A673 (cell line): ENCODE data around the gene HIGD1A. TPM values are rescaled to one million over a fixed set of nuclear protein-coding genes. Genes with fewer than 3 reads are reported as not detected.

Experiments
- BruUV-seq: library from RNA; stranded (reverse); fragments of 400-500 nt; replicated peaks from 2 replicates; lab custom pipeline; 2021; lab: Mats Ljungman, UMichigan
- CTCF ChIA-PET: fragments of 300-600 bp; sonication (Branson Sonifier 250); formaldehyde crosslinking; loops from one replicate; lab custom pipeline; 2022; ENCODE audit warnings: antibody characterized with exemption; lab: Charles Lee
- POLR2A ChIA-PET: fragments of 300-600 bp; sonication (Branson Sonifier 250); formaldehyde crosslinking; loops from one replicate; lab custom pipeline; 2022; ENCODE audit warnings: antibody characterized with exemption; ENCODE audit not compliant: low non-redundant PET; lab: Charles Lee
- DNase-seq: peaks from one replicate; pipeline ENCODE4 v3.0.0-alpha.2; 2015; ENCODE audit warnings: low spot score
- H3K27ac ChIP-seq: fragments of 200-600 bp; sonication (generic); 2 replicates; pipeline ENCODE4 v1.5.1; 2016; ENCODE audit warnings: mixed run types, low read depth, mild to moderate bottlenecking, mixed read lengths, antibody characterized with exemption, low read length; ENCODE audit not compliant: poor library complexity, severe bottlenecking
- H3K27me3 ChIP-seq: fragments of 200-600 bp; sonication (generic); replicated peaks from 2 replicates; pipeline ENCODE4 v1.6.1; 2017; ENCODE audit warnings: mixed run types, low read depth, mild to moderate bottlenecking, mixed read lengths, antibody characterized with exemption, low read length; ENCODE audit not compliant: insufficient read depth, poor library complexity
- H3K36me3 ChIP-seq: fragments of 200-600 bp; sonication (generic); 2 replicates; pipeline ENCODE4 v1.6.1; 2016; ENCODE audit warnings: mixed run types, mild to moderate bottlenecking, mixed read lengths, antibody characterized with exemption, low read length; ENCODE audit not compliant: insufficient read depth, poor library complexity, severe bottlenecking
- H3K4me1 ChIP-seq: fragments of 200-600 bp; sonication (generic); 2 replicates; pipeline ENCODE4 v1.6.1; 2017; ENCODE audit warnings: mixed run types, mild to moderate bottlenecking, mixed read lengths, antibody characterized with exemption, low read length; ENCODE audit not compliant: insufficient read depth, poor library complexity, severe bottlenecking
- H3K4me3 ChIP-seq: fragments of 200-600 bp; sonication (generic); 2 replicates; pipeline ENCODE4 v1.5.1; 2016; ENCODE audit warnings: low read depth, mixed run types, mild to moderate bottlenecking, mixed read lengths, low read length; ENCODE audit not compliant: poor library complexity, severe bottlenecking
- H3K9me3 ChIP-seq: fragments of 200-600 bp; sonication (generic); 2 replicates; pipeline ENCODE4 v1.6.1; 2016; ENCODE audit warnings: mixed run types, low read depth, mild to moderate bottlenecking, mixed read lengths, antibody characterized with exemption, low read length; ENCODE audit not compliant: poor library complexity, severe bottlenecking
- EZH2 ChIP-seq: fragments of 200-600 bp; sonication (generic); IDR thresholded peaks from 2 replicates; pipeline ENCODE4 v1.6.1; 2017; ENCODE audit warnings: borderline replicate concordance, low read depth, mild to moderate bottlenecking, mixed read lengths, antibody characterized with exemption, low read length; ENCODE audit not compliant: poor library complexity, severe bottlenecking
- intact Hi-C: fragments of 100-400 bp; cut with micrococcal nuclease; formaldehyde crosslinking; loops from one replicate; pipeline ENCODE4 v1.10.0; 2022; ENCODE audit not compliant: unreplicated experiment
- total RNA-seq: library from RNA; stranded (reverse); gene quantifications from 2 replicates; pipeline ENCODE4 v1.2.3, GENCODE V29; 2021
- TF ChIP-seq, protein P1 (sequence below): fragments of 300-800, 200-600 bp; sonication (generic); conservative IDR thresholded peaks from 2 replicates; pipeline ENCODE4 v1.5.1; 2017; ENCODE audit warnings: low read depth, mild to moderate bottlenecking, antibody characterized with exemption, low read length, moderate library complexity, mixed read lengths

HIGD1A gene
- total RNA-seq, 1 experiment from 2014 or later, result 50.6 TPM

DNA sequence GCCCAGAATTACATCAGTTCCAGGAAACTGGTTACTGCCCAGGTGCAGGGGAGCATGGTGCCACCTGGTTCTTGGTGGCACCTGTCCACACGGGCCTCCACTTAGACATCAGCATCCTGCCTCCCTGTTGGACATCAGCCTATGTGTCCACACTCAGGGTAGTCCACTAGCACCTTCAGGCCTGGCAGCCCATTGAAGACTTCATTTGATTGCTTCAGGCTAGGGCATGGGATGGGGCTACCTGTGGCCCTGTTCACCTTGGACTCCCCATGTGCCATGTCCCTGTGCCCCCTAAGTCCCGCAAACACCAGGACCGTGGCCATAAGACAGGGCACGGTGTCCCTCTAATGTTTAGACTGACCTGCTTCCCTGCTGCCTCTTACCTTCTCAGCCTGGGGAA lies 40.5 kb upstream of the HIGD1A start:
- Histone ChIP-seq H3K9me3 (no peaks in the 10 kb centered on the region), H3K27me3 (no peaks in the 10 kb centered on the region), H3K4me1 (no peaks in the 10 kb centered on the region), H3K4me3 (no peak overlapping the region), H3K27ac (no peak overlapping the region), H3K36me3 (no peaks in the 10 kb centered on the region)
- ChIA-PET POLR2A (no interaction called here), CTCF (no interaction called here)
- BruUV-seq, result no TSS peak
- no peak for DNase-seq
- no peak for TF ChIP-seq EZH2
- TF ChIP-seq, protein P1, sequence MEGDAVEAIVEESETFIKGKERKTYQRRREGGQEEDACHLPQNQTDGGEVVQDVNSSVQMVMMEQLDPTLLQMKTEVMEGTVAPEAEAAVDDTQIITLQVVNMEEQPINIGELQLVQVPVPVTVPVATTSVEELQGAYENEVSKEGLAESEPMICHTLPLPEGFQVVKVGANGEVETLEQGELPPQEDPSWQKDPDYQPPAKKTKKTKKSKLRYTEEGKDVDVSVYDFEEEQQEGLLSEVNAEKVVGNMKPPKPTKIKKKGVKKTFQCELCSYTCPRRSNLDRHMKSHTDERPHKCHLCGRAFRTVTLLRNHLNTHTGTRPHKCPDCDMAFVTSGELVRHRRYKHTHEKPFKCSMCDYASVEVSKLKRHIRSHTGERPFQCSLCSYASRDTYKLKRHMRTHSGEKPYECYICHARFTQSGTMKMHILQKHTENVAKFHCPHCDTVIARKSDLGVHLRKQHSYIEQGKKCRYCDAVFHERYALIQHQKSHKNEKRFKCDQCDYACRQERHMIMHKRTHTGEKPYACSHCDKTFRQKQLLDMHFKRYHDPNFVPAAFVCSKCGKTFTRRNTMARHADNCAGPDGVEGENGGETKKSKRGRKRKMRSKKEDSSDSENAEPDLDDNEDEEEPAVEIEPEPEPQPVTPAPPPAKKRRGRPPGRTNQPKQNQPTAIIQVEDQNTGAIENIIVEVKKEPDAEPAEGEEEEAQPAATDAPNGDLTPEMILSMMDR, result no peak
- intact Hi-C loops, result no loop called here

DNA sequence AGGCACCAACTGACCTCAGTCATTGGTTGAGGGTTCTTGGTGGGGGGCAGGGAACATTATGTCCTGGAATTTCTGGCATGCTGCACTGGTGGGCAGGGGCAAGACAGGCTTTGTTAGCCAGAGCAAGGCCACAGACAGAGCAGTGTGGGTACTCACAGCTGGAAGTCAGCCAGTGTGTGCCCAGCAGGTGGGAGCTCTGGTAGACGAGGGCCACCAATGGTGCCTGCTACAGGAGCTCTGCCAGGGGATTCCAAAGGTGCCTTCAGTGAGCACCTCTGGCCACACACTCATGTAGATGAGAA lies 40.1 kb upstream of the HIGD1A start:
- H3K27ac ChIP-seq, result no peak overlapping the region
- H3K36me3 ChIP-seq, result no peaks in the 10 kb centered on the region
- ChIA-PET CTCF (no interaction called here), POLR2A (no interaction called here)
- no TSS peak for BruUV-seq
- no peak for DNase-seq
- intact Hi-C loops, result no loop called here
- H3K4me1 ChIP-seq, result no peaks in the 10 kb centered on the region
- H3K27me3 ChIP-seq, result no peaks in the 10 kb centered on the region
- H3K4me3 ChIP-seq, result no peak overlapping the region
- H3K9me3 ChIP-seq, result no peaks in the 10 kb centered on the region
- no peak for TF ChIP-seq EZH2
- TF ChIP-seq, protein P1, result no peak

DNA sequence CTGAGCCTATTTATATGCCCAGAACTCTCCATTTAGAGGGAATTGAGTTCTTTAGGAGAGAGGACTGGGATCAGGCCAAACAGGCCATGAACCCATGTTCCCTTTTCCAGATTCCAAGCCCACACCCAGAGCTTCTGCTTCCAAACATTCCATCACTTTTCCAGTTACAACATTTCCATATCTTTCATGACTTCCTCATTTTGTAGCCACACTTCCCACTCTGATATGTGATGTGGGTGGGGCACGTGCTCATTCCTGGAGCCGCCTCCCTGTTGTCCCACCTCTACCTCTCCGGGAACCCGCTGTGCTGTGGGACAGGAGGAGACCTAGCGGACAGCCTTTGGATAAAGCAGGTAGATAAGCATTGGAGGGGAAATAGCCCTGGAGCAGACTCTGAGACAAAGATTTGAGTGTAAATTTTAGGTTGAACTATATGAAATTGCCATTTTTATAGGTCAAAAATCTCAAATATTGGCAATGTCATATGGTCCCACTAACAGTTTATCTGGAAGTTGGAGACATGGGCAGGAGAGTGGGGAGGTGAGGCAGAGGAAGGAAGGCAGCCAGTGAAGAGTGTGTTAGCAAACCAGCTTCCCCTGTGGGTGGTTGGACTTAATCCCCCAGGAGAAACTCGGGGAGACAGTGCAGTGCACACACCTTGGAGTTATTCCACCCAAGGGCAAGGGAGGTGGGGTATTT lies 39.6 kb upstream of the HIGD1A start:
- no TSS peak for BruUV-seq
- intact Hi-C loops, result no loop called here
- Histone ChIP-seq H3K4me3 (no peak overlapping the region), H3K27me3 (no peaks in the 10 kb centered on the region), H3K9me3 (no peaks in the 10 kb centered on the region), H3K27ac (no peak overlapping the region), H3K4me1 (no peaks in the 10 kb centered on the region), H3K36me3 (no peaks in the 10 kb centered on the region)
- ChIA-PET CTCF (no interaction called here), POLR2A (no interaction called here)
- DNase-seq, result no peak
- TF ChIP-seq EZH2, result no peak
- TF ChIP-seq, protein P1, result no peak
